Measurements from ENCODE around the gene TULP4.
"Not testable (repeated sequence)": the region's sequence is repeated elsewhere in the genome, so short reads cannot be mapped to it uniquely, and the experiment has no call there.

Gene TULP4

DNA sequence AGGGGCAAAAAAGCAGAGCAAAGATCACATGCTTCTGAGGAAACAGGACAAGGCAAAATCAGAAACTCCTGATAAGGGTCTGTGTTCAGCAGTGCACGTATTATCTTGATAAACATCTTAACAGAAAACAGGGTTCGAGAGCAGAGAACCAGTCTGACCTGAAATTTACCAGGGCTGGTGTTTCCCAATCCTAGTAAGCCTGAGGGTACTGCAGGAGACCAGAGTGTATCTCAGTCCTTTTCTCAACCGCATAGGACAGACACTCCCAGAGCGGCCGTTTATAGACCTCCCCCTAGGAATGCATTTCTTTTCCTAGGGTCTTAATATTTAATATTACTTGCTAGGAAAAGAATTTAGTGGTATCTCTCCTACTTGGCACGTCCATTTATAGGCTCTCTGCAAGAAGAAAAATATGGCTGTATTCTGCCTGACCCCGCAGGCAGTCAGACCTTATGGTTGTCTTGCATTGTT, 15.4 kb upstream of the TULP4 start:
- not testable (repeated sequence) for DNase-seq

- not testable (repeated sequence) for DNase-seq
Measured at GRCh38 chr6:158297657-158298056, 14.6 kb upstream of the TULP4 start.

- peak in 1 of 2 experiments; percentile 44 for DNase-seq
Measured at GRCh38 chr6:158300306-158301143, 11.7 kb upstream of the TULP4 start.

- DNase-seq: not testable (repeated sequence)
Measured at GRCh38 chr6:158301561-158301960, 10.7 kb upstream of the TULP4 start.

DNA sequence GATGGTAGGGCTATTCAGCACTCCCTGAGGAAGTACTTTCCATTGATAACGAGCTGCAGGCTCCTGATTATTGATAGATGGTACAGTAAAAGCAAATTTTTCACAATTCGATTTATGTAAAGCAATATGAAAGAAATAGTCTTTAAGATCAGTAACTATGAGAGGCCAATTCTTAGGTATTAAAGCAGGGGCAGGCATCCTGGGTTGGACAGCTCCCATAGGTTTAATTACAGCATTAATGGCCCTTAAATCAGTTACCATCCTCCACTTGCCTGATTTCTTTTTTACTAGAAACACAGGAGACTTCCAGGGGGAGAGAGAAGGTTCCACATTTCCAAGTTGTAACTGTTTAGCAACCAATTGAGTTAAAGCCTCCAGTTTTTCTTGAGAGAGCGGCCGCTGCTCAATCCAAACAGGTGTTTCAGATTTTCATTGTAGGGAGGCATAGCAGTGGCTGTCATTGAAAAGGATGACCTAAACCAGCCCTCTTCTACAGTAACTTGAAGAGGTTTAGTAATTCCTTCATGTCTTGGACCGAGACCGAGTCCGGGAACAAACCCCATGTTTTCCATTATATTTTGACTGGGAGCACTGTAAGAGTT, 10.0 kb upstream of the TULP4 start:
- not testable (repeated sequence) for DNase-seq

DNA sequence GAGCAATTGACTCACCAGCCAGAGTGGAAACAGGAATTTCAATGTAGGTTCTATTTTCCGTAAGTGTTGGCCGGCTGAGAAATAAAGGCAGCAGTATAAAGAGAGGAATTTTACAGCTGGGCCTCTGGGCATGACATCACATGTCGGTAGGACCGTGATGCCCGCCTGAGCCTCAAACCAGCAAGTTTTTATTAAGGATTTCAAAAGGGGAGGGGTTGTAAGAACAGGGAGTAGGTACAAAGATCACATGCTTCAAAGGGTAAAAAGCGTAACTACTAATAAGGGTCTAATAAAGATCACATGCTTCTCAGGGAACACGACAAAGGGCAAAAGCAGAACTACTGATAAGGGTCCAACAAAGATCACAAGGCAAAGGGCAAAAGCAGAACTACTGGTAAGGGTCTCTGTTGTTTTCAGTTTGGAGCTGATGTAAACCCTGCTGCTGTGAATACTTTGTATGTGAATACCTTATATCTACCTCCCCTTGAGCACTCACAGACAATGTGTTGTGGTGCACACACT, 9.0 kb upstream of the TULP4 start:
- DNase-seq: no peak

- no peak for DNase-seq
Measured at GRCh38 chr6:158304254-158304653, 8.0 kb upstream of the TULP4 start.

DNA sequence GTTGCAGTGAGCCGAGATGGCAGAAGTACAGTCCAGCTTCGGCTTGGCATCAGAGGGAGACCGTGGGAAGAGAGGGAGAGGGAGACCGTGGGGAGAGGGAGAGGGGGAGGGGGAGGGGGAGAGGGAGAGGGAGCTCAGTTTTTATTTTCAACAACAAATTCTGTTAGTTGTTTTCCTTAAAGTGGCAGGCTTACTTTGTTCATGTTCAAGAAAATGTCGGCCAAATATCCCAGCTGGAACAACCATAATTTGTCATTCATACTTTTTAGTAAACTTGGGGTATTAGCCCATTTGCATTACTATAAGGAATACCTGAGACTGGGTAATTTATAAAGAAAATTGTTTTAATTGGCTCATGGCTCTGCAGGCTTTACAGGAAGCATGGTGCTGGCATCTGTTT, 2.5 kb upstream of the TULP4 start:
- no peak for DNase-seq

DNA sequence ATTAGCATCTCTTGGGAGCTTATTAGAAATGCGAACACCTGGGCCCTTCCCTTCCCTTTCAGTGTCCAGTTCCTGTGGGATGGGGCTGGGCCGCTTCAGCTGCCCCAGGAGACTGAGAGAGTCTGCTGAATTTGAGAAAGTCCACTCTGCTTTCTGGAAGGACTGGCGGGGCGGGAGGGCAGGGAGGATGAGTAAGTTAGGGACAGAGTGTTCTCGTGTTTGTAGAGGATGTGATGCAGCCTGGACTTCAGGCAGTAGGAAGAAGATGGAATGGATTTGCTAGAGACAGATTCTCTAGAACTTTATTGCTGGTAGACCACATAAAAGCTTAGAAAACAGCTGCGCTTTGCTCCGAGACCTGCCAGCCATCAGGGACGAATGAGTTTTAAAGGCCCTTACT, 1.1 kb upstream of the TULP4 start:
- DNase-seq: no peak

GRCh38 chr6:158311626-158312025, 639 bp upstream of the TULP4 start:
- DNase-seq: no peak

DNA sequence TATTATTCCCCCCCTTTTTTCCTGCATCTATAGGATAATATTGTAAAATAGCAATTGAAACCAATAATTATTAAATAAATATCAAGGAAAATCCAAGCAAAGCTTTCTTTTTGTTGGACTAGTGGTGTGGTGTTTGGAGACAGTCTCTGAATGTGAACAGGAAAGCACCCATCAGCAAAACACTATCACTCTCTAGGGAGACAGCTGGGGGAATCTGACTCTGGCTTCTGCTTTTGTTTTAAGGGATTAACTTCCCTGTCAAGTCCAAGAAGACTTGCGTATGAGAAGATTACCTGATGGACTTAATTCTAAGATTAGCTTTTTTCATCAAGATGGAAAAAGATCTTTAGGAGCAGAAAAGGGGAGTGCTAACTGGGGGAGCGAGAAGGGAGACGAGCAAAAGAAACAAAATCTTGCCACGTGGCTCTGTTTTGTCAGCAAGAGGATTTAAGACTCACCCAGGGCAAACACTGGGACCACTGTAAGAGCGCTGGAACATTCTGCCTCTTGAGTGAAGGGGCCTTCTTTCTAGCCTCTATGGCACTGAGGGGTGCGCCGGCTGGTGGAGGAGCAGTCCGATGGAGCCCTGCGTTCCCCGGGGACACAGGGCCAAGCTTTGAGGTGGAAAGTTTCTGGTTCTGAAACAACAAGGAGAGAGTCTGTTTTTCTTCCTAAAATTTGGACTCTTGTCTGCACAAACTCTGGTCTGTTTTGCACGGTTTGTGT, 570 bp downstream of the TULP4 start:
- no peak for DNase-seq

DNA sequence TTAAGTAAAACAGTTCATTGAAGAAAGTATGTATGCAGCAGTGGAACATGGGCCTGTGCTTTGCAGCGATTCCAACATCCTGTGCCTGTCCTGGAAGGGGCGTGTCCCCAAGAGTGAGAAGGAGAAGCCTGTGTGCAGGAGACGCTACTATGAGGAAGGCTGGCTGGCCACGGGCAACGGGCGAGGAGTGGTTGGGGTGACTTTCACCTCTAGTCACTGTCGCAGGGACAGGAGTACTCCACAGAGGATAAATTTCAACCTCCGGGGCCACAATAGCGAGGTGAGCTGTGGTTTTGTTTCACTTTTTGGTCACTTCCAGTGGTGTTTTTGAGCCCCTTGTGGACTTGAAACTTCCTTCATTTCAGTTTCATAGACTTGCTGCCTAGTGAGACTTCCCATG, 1.7 kb downstream of the TULP4 start:
- DNase-seq: no peak

DNA sequence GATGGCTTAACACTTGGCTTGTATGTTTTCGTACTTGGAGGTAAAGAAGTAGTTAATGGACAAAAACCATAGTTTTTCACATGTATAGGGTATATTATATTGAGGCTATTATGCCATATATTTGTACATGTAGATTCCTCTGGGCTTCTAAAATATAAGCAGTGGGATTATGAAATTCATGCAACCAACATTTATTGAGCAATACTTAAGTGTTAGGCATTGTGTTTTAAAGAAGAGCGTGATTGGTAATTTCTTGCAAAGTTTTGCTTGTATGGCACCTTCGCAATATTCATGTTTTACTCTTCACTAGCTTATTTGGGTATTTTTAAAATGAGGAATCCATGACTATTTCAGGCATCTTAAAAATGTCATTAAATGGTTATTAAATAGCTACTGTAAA, 2.5 kb downstream of the TULP4 start:
- DNase-seq: no peak

DNA sequence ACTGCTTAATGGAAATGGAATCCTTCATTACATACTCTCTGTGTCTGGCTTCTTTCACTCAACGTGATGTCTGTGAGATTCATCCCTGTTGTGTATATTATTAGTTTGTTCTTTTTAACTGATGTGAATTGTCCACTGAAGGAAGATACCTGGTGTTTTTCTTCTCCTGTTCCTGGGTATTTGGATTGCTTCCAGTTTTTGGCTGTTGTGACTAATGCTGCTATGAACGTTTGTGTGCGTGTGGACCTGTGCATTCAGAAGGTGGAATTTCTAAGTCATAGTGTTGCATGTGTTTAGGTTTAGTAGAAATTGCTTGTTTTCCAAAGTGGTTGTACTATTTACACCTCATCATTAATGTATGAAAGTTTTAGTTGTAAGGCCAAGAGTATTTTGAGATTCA, 3.8 kb downstream of the TULP4 start:
- DNase-seq: no peak

DNA sequence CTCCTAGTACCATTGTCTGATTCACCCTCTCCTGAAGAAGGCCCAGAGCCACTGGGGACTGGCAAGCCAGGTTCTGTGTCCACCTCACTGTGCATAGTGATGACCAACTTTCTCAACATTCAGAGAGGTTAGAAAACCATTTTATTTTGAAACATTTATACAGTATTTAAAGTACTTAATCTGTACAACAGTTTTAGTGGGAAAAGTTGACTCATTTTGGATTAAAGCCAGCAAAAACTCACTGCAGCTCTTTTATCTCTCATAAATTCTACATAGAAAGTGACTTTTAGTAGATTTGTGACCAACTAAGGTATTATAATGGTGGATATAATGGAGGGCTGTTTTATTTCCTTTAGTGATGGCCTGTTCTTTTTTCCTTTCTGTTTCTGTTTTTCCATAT, 9.7 kb downstream of the TULP4 start:
- DNase-seq: no peak

DNA sequence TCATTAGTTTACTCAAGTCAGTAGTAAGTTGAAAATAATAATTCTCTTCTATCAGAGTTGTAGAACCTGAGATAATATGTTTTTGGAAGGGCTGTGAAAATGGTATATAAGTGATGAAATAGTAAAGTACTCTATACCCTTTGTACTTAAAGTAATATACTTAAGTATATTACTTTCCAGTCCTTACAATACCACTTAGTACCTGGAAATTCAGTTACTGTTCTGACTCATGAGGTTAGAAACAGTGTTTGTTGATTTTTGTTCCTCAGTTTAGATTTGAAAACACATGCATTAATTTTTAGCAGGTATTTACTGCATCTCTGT, 10.1 kb downstream of the TULP4 start:
- no peak for DNase-seq

DNA sequence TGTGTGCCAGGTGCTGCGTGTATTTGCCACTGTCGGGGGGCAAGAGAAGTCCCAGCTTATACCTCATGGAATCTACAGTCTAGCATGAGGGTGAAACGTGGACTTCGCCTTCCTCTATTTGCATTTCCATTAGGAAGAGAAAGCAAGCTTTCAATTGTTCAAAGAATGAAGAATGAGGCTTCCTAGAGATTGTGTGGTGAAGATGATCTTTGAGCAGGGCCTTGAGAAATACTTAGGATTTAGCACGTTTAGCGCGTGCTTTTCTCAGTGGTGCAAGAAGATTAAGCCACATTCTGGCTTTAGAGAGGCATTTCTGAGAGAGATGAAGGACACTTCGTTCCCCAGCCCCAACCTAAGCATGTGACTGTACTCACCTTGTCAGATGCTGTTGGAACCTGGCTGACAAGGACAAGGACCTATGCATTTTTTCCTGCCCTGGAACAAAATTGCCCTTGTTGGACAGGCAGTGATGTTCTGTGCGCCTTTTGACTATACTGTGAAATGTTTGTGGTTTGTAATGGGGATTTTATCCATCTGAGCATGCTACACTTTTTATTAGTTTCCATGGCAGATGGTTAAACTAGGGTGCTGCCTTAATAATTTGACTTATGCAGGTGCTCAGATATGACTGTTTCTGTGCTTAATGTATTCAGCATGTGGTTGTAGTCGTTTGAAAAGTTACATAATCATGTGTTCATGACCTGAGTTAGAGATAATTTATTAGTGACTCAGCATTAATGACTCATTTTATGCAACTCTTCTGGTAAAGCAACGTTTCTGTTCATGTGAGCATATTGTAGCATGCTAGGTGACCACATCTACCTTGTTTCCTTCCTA, 10.7 kb downstream of the TULP4 start:
- DNase-seq: no peak

- no peak for DNase-seq
Measured at GRCh38 chr6:158323561-158323958, 11.3 kb downstream of the TULP4 start.

- DNase-seq: no peak
Measured at GRCh38 chr6:158324136-158324535, 11.9 kb downstream of the TULP4 start.

DNA sequence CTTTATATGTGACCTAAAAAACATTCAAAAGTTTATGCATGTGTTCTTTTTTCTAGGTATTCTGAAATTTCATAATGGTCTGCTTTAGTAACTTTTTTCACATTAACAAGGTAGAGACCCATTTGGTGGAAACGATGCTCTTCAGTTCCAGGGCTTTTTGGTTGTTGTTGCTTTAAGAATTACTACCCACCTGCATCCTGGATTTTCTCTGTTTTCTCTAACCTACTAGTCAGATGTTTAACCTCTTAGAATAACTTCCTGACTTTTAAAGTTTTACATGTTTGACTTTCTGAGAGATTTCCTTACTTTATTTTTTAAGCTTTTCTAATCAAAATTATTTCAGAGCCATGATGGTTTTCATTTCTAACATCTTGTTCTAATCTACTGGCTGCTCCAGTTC, 14.9 kb downstream of the TULP4 start:
- no peak for DNase-seq

- DNase-seq: no peak
Measured at GRCh38 chr6:158328952-158329351, 16.7 kb downstream of the TULP4 start.

GRCh38 chr6:158329531-158329930, 17.3 kb downstream of the TULP4 start:
- DNase-seq: no peak

GRCh38 chr6:158330016-158330415, 17.8 kb downstream of the TULP4 start:
- no peak for DNase-seq

Data from NCI-H1930 (cell line).